Prostate gland (tissue), 2 donors: ENCODE data around the gene CLEC3A. TPM values are rescaled to one million over a fixed set of nuclear protein-coding genes. Genes with fewer than 3 reads are reported as not detected.

Experiments used
- DNase-seq: peaks from one replicate; pipeline ENCODE4 v3.0.0-alpha.2; 2019; ENCODE audit warnings: low spot score
- H3K27ac ChIP-seq, 2 donors: fragments of 200-600 bp; sonication (generic); 2 replicates each; pipeline ENCODE4 v1.5.1; 2017 to 2019
- H3K27me3 ChIP-seq: fragments of 200-600 bp; sonication (generic); replicated peaks from 2 replicates; pipeline ENCODE4 v1.5.1; 2019; ENCODE audit not compliant: insufficient read depth
- H3K36me3 ChIP-seq, 2 donors: fragments of 200-600 bp; sonication (generic); 1 replicate in 1 of 2; 2 replicates in 1 of 2; pipeline versions ENCODE4 v1.5.1 to v1.8.1; 2017 to 2019
- H3K4me1 ChIP-seq: fragments of 200-600 bp; sonication (generic); replicated peaks from 2 replicates; pipeline ENCODE4 v1.5.1; 2019
- H3K4me3 ChIP-seq, 2 donors: fragments of 200-600 bp; sonication (generic); 2 replicates each; pipeline ENCODE4 v1.5.1; 2017 to 2019
- H3K9me3 ChIP-seq: fragments of 200-600 bp; sonication (generic); 2 replicates; pipeline ENCODE4 v1.5.1; 2017
- POLR2A ChIP-seq: fragments of 450-650 bp; IDR thresholded peaks from one replicate; pipeline ENCODE4 v1.6.1; 2016; ENCODE audit warnings: antibody characterized with exemption, mild to moderate bottlenecking
- POLR2AphosphoS5 ChIP-seq: sonication (generic); formaldehyde crosslinking; IDR thresholded peaks from one replicate; pipeline ENCODE4 v1.6.1; 2017; ENCODE audit warnings: antibody characterized with exemption
- WGBS: methylation state at CpG from one replicate; pipeline ENCODE4 v1.1.5; 2018; 5-methylcytosine and 5-hydroxymethylcytosine counted together
- intact Hi-C: fragments of 100-400 bp; cut with DNase I; formaldehyde crosslinking; loops from one replicate; pipeline ENCODE4 v1.14.2; 2022
- total RNA-seq, 2 donors: library from RNA; depleted of rRNA; stranded (reverse); fragments of >200 nt; gene quantifications; one replicate each; pipeline ENCODE4 v1.1.0, GENCODE V29; 2016
- TF ChIP-seq, protein P1 (sequence below), 4 experiments: fragments of 200-600 bp in 2 of 4; fragments of 450-650 bp in 2 of 4; sonication (generic) in 2 of 4; IDR thresholded peaks; 1 replicate in 3 of 4; 2 replicates in 1 of 4; pipeline ENCODE4 v1.5.1; 2016 to 2019; ENCODE audit warnings: antibody characterized with exemption in 4 of 4, mild to moderate bottlenecking in 2 of 4, moderate library complexity in 2 of 4

The CLEC3A gene
- total RNA-seq, 2 donors from 2014 or later, result 0.51 to 5.5 TPM

DNA sequence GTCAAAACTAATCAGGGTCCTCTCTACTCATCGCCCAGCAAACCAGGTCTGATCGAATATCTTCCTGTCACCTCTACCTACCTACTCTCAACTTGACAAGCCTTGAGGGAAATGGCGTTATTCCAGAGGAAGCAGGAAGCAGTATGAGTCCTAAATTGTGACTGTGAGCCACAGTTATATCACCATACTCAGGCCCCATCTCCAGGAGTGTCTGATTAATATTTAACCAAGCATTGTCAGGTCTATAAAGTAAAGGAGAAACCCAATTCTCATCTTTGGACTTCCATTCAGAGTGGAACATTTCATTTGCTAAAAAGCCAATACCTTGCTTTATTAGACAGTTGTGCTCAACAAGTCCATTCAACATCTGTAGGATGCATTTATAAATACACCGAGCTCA lies 17.8 kb upstream of the CLEC3A start:
- WGBS, result 90% methylated on average over 4 of the region's 4 CpGs
- no peak for DNase-seq
- H3K27me3 ChIP-seq, result no peaks in the 10 kb centered on the region
- TF ChIP-seq POLR2A, result no peak
- TF ChIP-seq, protein P1, sequence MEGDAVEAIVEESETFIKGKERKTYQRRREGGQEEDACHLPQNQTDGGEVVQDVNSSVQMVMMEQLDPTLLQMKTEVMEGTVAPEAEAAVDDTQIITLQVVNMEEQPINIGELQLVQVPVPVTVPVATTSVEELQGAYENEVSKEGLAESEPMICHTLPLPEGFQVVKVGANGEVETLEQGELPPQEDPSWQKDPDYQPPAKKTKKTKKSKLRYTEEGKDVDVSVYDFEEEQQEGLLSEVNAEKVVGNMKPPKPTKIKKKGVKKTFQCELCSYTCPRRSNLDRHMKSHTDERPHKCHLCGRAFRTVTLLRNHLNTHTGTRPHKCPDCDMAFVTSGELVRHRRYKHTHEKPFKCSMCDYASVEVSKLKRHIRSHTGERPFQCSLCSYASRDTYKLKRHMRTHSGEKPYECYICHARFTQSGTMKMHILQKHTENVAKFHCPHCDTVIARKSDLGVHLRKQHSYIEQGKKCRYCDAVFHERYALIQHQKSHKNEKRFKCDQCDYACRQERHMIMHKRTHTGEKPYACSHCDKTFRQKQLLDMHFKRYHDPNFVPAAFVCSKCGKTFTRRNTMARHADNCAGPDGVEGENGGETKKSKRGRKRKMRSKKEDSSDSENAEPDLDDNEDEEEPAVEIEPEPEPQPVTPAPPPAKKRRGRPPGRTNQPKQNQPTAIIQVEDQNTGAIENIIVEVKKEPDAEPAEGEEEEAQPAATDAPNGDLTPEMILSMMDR (IDR thresholded peaks at IDR 0.05), result no peak
- TF ChIP-seq POLR2AphosphoS5, result no peak
- no peak overlapping the region for H3K4me3 ChIP-seq
- no peak overlapping the region for H3K27ac ChIP-seq
- intact Hi-C loops, result no loop called here
- H3K9me3 ChIP-seq, result no peaks in the 10 kb centered on the region
- no peaks in the 10 kb centered on the region for H3K4me1 ChIP-seq
- H3K36me3 ChIP-seq, result no peaks in the 10 kb centered on the region

DNA sequence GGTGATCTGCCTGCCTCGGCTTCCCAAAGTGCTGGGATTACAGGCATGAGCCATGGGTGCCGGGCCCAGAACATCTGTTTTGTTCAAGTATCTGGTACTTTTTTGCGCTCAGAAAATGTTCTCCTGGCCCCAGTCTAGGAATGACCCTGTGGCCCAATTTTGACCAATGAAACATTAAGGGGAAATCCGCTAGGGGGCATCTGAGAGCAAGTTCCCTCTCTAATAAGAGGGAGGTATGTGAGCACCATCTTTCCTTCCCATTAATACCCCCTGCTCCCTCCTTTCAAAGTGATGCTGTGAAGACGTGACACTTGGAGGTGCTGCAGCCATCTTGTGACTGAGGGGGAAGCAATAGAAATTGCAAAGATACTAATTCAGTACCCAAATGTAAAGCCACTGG lies 16.5 kb upstream of the CLEC3A start:
- no peaks in the 10 kb centered on the region for H3K36me3 ChIP-seq
- TF ChIP-seq POLR2AphosphoS5 (no peak), POLR2A (no peak)
- TF ChIP-seq, protein P1 (IDR thresholded peaks at IDR 0.05), result no peak
- no peaks in the 10 kb centered on the region for H3K9me3 ChIP-seq
- H3K4me1 ChIP-seq, result no peaks in the 10 kb centered on the region
- H3K27me3 ChIP-seq, result no peaks in the 10 kb centered on the region
- intact Hi-C loops, result no loop called here
- WGBS, result 77% methylated on average over 5 of the region's 5 CpGs
- no peak for DNase-seq
- no peak overlapping the region for H3K27ac ChIP-seq
- no peak overlapping the region for H3K4me3 ChIP-seq

DNA sequence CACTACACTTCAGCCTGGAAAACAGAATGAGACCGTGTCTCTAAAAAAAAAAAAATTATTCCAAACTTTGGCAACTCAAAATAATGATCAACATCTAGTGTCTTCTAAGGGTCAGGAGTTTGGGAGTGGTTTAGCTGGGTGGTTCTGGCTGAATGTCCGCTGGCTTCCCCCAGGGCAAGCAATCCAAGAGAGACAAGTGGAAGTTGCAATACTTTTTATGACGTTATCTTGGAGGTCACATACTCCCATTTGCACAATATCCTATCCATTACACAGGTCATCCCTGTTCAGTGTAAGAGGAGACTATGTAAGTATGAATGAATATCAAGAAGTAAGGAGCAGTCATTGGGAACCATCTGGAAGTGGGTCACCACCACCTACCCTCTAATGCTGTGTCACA lies 15.2 kb upstream of the CLEC3A start:
- no peak overlapping the region for H3K4me3 ChIP-seq
- no peaks in the 10 kb centered on the region for H3K27me3 ChIP-seq
- H3K4me1 ChIP-seq, result no peaks in the 10 kb centered on the region
- no peak for DNase-seq
- no peaks in the 10 kb centered on the region for H3K36me3 ChIP-seq
- no peaks in the 10 kb centered on the region for H3K9me3 ChIP-seq
- TF ChIP-seq POLR2A, result no peak
- TF ChIP-seq, protein P1 (IDR thresholded peaks at IDR 0.05), result no peak
- TF ChIP-seq POLR2AphosphoS5, result no peak
- intact Hi-C loops, result no loop called here
- WGBS, result 72% methylated on average over 3 of the region's 3 CpGs
- H3K27ac ChIP-seq, result no peak overlapping the region

DNA sequence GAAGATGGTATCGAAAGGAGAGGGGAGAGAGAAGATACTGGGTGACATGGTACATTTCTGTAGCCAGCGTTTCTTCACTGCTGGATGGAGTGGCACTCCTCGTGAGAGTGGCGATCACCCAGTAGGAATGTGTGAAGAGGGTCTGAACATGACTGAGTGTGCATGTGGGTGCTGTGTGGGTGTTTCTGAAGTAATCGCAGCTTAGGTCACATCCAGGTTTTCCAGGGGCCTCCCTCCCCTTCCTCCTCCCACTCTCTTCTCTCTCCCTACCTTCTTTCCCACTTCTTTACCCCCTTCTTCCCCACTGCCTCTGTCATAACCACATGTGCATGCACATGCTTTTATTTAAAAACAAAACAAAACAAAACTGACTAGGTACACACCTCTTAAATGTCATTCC lies 1.8 kb downstream of the CLEC3A start:
- intact Hi-C loops, result no loop called here
- no peak for DNase-seq
- no peak overlapping the region for H3K27ac ChIP-seq
- no peak overlapping the region for H3K4me3 ChIP-seq
- no peaks in the 10 kb centered on the region for H3K4me1 ChIP-seq
- no peaks in the 10 kb centered on the region for H3K36me3 ChIP-seq
- no peaks in the 10 kb centered on the region for H3K9me3 ChIP-seq
- 87% methylated on average over 5 of the region's 5 CpGs for WGBS
- no peaks in the 10 kb centered on the region for H3K27me3 ChIP-seq
- TF ChIP-seq POLR2A, result no peak
- TF ChIP-seq POLR2AphosphoS5, result no peak
- TF ChIP-seq, protein P1 (IDR thresholded peaks at IDR 0.05), result no peak

DNA sequence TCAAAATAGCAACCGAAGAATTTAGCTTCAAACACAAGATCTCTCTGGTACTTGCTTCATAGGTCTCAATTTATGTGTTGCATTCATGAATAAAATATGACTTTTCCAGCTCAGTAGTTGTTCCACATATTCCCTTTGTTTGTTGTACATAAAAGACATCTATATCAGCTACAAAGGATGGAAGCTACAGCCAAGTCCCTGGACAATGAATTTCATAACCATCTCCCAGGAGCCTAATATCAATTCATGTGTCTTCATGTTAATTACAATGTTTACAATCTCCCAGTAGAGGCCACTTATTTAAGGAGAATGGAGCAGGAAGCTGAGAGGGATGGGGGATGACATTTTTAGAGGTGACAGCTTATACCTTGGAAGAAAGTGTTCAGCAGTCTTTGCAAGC lies 3.3 kb downstream of the CLEC3A start:
- no peaks in the 10 kb centered on the region for H3K36me3 ChIP-seq
- no peaks in the 10 kb centered on the region for H3K27me3 ChIP-seq
- no peaks in the 10 kb centered on the region for H3K4me1 ChIP-seq
- intact Hi-C loops, result no loop called here
- H3K4me3 ChIP-seq, result no peak overlapping the region
- TF ChIP-seq, protein P1 (IDR thresholded peaks at IDR 0.05), result no peak
- no peak for TF ChIP-seq POLR2AphosphoS5
- no peak for TF ChIP-seq POLR2A
- no peak overlapping the region for H3K27ac ChIP-seq
- no peaks in the 10 kb centered on the region for H3K9me3 ChIP-seq
- 100% methylated on average over 1 of the region's 1 CpG for WGBS
- DNase-seq, result no peak
